RWPE2 (cell line): Measurements from ENCODE around the gene PRSS27.

ENCODE experiments used
- ATAC-seq: fragments of 200-7000 bp; cut with Tn5 transposase; 3 replicates; pipeline ENCODE4 v1.9.1; 2021; ENCODE audit warnings: low read depth
- DNase-seq: peaks from one replicate; pipeline ENCODE4 v3.0.0-alpha.2; 2020; ENCODE audit warnings: low spot score
- H3K27ac ChIP-seq: fragments of 450-650 bp; 2 replicates; pipeline ENCODE4 v1.5.1; 2017; ENCODE audit warnings: mild to moderate bottlenecking; ENCODE audit not compliant: poor library complexity, severe bottlenecking
- H3K27me3 ChIP-seq: fragments of 250-450 bp; sonication (Bioruptor Pico); 2 replicates; pipeline ENCODE4 v1.5.1; 2021; ENCODE audit warnings: mild to moderate bottlenecking, moderate library complexity; ENCODE audit not compliant: insufficient read depth, poor library complexity, severe bottlenecking
- H3K36me3 ChIP-seq: fragments of 250-450 bp; sonication (Bioruptor Pico); 2 replicates; pipeline ENCODE4 v1.5.1; 2020; ENCODE audit warnings: low read depth, mild to moderate bottlenecking, moderate library complexity
- H3K4me1 ChIP-seq: fragments of 250-450 bp; sonication (Bioruptor Pico); 2 replicates; pipeline ENCODE4 v1.5.1; 2021; ENCODE audit warnings: mild to moderate bottlenecking, moderate library complexity; ENCODE audit not compliant: insufficient read depth, poor library complexity, severe bottlenecking
- H3K4me3 ChIP-seq: fragments of 250-450 bp; sonication (Bioruptor Pico); 2 replicates; pipeline ENCODE4 v1.5.1; 2021; ENCODE audit warnings: mild to moderate bottlenecking, moderate library complexity; ENCODE audit not compliant: severe bottlenecking
- H3K9me3 ChIP-seq: fragments of 250-450 bp; sonication (Bioruptor Pico); 2 replicates; pipeline ENCODE4 v1.5.1; 2021; ENCODE audit warnings: mild to moderate bottlenecking, moderate library complexity; ENCODE audit not compliant: severe bottlenecking
- CTCF ChIP-seq: fragments of 450-650 bp; IDR thresholded peaks from one replicate; pipeline ENCODE4 v1.5.1; 2017; ENCODE audit warnings: mild to moderate bottlenecking, moderate library complexity; ENCODE audit not compliant: poor library complexity, severe bottlenecking

PRSS27 gene

GRCh38 chr16:2715519-2715918, 4.5 kb downstream of the PRSS27 start:
- Histone ChIP-seq H3K27ac (no peak overlapping the region), H3K36me3 (no peaks in the 10 kb centered on the region), H3K4me1 (no peaks in the 10 kb centered on the region), H3K27me3 (no peaks in the 10 kb centered on the region), H3K9me3 (no peaks in the 10 kb centered on the region), H3K4me3 (no peak overlapping the region)
- ATAC-seq (peak; percentile 44; the same call in 2 of the 3 replicates), DNase-seq (peak; percentile 67)
- no peak for TF ChIP-seq CTCF

- ATAC-seq (no peak), DNase-seq (no peak)
- Histone ChIP-seq H3K4me3 (no peak overlapping the region), H3K27ac (no peak overlapping the region), H3K27me3 (no peaks in the 10 kb centered on the region), H3K9me3 (no peaks in the 10 kb centered on the region), H3K36me3 (no peaks in the 10 kb centered on the region), H3K4me1 (no peaks in the 10 kb centered on the region)
- no peak for TF ChIP-seq CTCF
Observed at GRCh38 chr16:2715064-2715463, 5.0 kb downstream of the PRSS27 start.

- Histone ChIP-seq H3K4me3 (no peak overlapping the region), H3K27ac (no peak overlapping the region), H3K27me3 (no peaks in the 10 kb centered on the region), H3K36me3 (no peaks in the 10 kb centered on the region; the same call in 1 of the 2 replicates), H3K9me3 (no peaks in the 10 kb centered on the region), H3K4me1 (no peaks in the 10 kb centered on the region)
- DNase-seq = peak; percentile 63
- no peak for ATAC-seq
- TF ChIP-seq CTCF = no peak
Observed at GRCh38 chr16:2713985-2714774, 5.8 kb downstream of the PRSS27 start.

GRCh38 chr16:2713523-2713922, 6.5 kb downstream of the PRSS27 start:
- no peak for TF ChIP-seq CTCF
- Histone ChIP-seq H3K4me1 (no peaks in the 10 kb centered on the region), H3K36me3 (peaks cover under 1% of the 10 kb centered on the region; the same call in 1 of the 2 replicates)

GRCh38 chr16:2712546-2712945, 7.5 kb downstream of the PRSS27 start:
- no peak for TF ChIP-seq CTCF
- no peak overlapping the region for H3K27ac ChIP-seq
- peak; percentile 64 for DNase-seq
- peaks cover 7% of the 10 kb centered on the region; the same call in 1 of the 2 replicates for H3K36me3 ChIP-seq
- H3K4me1 ChIP-seq = no peaks in the 10 kb centered on the region
- H3K27me3 ChIP-seq = no peaks in the 10 kb centered on the region
- no peak for ATAC-seq
- H3K4me3 ChIP-seq = no peak overlapping the region
- H3K9me3 ChIP-seq = no peaks in the 10 kb centered on the region

More at GRCh38 chr16:2713523-2713922, 6.5 kb downstream of the PRSS27 start:
- no peak overlapping the region for H3K4me3 ChIP-seq
- ATAC-seq (no peak), DNase-seq (peak; percentile 61)
- no peaks in the 10 kb centered on the region for H3K27me3 ChIP-seq
- no peak overlapping the region for H3K27ac ChIP-seq
- H3K9me3 ChIP-seq = no peaks in the 10 kb centered on the region
